ENCODE data around the gene NIN. TPM values are rescaled to one million over a fixed set of nuclear protein-coding genes. Genes with fewer than 3 reads are reported as not detected.

Gene NIN
- total RNA-seq, 1 experiment from 2014 or later, result 37.1 TPM

DNA sequence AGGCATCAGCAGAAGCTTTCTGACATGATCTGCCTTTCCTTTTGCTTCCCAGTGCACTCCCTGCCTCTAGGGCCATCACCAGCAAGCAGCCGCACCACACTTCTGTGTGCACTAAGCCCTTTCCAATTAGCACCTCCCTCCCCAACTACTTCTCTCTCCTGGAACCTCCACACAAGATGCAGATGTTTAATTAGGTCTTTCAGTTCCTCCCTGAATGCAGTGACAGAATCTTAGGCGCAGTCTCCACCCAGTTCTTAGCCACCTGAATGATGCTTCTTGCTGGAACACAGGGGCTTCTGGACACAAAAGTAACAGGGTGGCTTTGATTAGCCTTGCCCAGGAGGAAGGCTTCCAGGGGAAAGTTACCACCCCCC lies 32.9 kb downstream of the NIN start:
- Histone ChIP-seq H3K4me3 (ENCODE audit: low read depth in 2 of 2, low read length in 2 of 2) (no peak overlapping the region), H3K36me3 (ENCODE audit: control insufficient read depth, insufficient read depth, low read length) (no peaks in the 10 kb centered on the region), H3K27ac (ENCODE audit: low read length) (no peak overlapping the region), H3K27me3 (ENCODE audit: control insufficient read depth, insufficient read depth, low read length) (no peaks in the 10 kb centered on the region), H3K4me1 (ENCODE audit: control insufficient read depth, insufficient read depth, low read length) (no peaks in the 10 kb centered on the region), H3K9me3 (ENCODE audit: control insufficient read depth, insufficient read depth, low read depth, low read length) (no peaks in the 10 kb centered on the region)
- DNase-seq (ENCODE audit: low read depth, low spot score) (no peak), ATAC-seq (no peak)
- intact Hi-C loops (cut with micrococcal nuclease; ENCODE audit: unreplicated experiment) (no loop called here), in situ Hi-C loops (cut with HindIII; ENCODE audit: low pct_unique_long_range_greater_than_20kb, low sequenced_read_pairs) (no loop called here)
- TF ChIP-seq SIN3A (IDR thresholded peaks at IDR 0.05; ENCODE audit: borderline replicate concordance, insufficient read depth, low read depth, low read length), result no peak
- no peak for TF ChIP-seq CTCF (IDR thresholded peaks at IDR 0.05)
- TF ChIP-seq, protein P1, sequence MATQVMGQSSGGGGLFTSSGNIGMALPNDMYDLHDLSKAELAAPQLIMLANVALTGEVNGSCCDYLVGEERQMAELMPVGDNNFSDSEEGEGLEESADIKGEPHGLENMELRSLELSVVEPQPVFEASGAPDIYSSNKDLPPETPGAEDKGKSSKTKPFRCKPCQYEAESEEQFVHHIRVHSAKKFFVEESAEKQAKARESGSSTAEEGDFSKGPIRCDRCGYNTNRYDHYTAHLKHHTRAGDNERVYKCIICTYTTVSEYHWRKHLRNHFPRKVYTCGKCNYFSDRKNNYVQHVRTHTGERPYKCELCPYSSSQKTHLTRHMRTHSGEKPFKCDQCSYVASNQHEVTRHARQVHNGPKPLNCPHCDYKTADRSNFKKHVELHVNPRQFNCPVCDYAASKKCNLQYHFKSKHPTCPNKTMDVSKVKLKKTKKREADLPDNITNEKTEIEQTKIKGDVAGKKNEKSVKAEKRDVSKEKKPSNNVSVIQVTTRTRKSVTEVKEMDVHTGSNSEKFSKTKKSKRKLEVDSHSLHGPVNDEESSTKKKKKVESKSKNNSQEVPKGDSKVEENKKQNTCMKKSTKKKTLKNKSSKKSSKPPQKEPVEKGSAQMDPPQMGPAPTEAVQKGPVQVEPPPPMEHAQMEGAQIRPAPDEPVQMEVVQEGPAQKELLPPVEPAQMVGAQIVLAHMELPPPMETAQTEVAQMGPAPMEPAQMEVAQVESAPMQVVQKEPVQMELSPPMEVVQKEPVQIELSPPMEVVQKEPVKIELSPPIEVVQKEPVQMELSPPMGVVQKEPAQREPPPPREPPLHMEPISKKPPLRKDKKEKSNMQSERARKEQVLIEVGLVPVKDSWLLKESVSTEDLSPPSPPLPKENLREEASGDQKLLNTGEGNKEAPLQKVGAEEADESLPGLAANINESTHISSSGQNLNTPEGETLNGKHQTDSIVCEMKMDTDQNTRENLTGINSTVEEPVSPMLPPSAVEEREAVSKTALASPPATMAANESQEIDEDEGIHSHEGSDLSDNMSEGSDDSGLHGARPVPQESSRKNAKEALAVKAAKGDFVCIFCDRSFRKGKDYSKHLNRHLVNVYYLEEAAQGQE (IDR thresholded peaks at IDR 0.05; ENCODE audit: insufficient read depth in 1 of 2, low read depth in 2 of 2, low read length in 1 of 2), result no peak
- TF ChIP-seq POLR2AphosphoS5 (IDR thresholded peaks at IDR 0.05; ENCODE audit: low read depth, low read length), result no peak
- no peak for TF ChIP-seq TCF7L2 (IDR thresholded peaks at IDR 0.05; ENCODE audit: low read depth, low read length)
- CTCF ChIA-PET, result interaction anchor here (0.5 kb wide), 1 partner anchor 62 kb away, joined by 4 read pairs; no protein-coding TSS in a partner anchor
- BruUV-seq (replicated peaks), result no TSS peak
- POLR2A ChIA-PET, result no interaction called here

DNA sequence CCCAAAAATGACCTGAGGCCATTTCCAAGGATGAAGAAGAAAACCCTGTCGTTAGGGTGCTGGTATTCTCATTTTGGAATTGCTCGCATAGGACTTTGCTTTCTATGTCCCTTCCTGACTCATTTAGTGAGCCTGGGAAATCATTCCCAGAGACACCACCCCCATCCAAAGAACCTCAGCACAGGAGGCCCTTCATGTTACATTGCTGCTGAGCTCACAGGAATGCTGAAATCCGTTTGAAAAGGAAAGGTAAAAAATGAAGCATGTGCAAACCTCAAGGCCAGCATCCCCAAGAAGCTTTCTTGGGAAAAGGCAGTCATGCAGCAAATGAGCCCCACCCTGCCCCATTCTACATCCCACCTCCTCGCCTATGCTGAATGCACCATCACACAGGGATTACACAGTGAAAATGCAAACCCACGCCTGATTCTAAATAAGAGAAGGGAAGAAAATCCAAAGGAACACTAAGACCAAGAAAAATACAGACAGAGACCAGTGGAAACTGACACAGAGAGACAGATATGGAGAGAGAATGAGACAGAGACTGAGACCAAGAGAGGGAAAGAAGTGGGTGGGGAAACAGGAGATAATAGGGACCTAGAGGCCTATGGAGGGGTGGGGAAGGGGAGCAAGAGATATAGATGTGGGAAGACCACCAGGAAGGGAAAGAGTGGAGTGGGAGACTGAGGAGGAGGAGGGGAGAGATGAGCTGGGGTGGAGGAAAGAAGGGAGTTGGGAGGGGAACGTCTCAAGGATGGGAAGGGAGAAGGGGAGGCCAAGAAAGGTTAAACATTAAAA lies 33.5 kb downstream of the NIN start:
- CTCF ChIA-PET, result interaction anchor here (0.5 kb wide), 1 partner anchor 63 kb away, joined by 4 read pairs; no protein-coding TSS in a partner anchor
- no peak for DNase-seq (ENCODE audit: low read depth, low spot score)
- POLR2A ChIA-PET, result no interaction called here
- Histone ChIP-seq H3K4me1 (ENCODE audit: control insufficient read depth, insufficient read depth, low read length) (no peaks in the 10 kb centered on the region), H3K9me3 (ENCODE audit: control insufficient read depth, insufficient read depth, low read depth, low read length) (no peaks in the 10 kb centered on the region), H3K27ac (ENCODE audit: low read length) (no peak overlapping the region), H3K4me3 (ENCODE audit: low read depth in 2 of 2, low read length in 2 of 2) (no peak overlapping the region), H3K36me3 (ENCODE audit: control insufficient read depth, insufficient read depth, low read length) (no peaks in the 10 kb centered on the region), H3K27me3 (ENCODE audit: control insufficient read depth, insufficient read depth, low read length) (no peaks in the 10 kb centered on the region)
- BruUV-seq (replicated peaks), result no TSS peak
- in situ Hi-C loops (cut with HindIII; ENCODE audit: low pct_unique_long_range_greater_than_20kb, low sequenced_read_pairs) (no loop called here), intact Hi-C loops (cut with micrococcal nuclease; ENCODE audit: unreplicated experiment) (no loop called here)
- no peak for ATAC-seq
- TF ChIP-seq, protein P1 (IDR thresholded peaks at IDR 0.05; ENCODE audit: insufficient read depth in 1 of 2, low read depth in 2 of 2, low read length in 1 of 2), result no peak
- TF ChIP-seq TCF7L2 (IDR thresholded peaks at IDR 0.05; ENCODE audit: low read depth, low read length) (no peak), CTCF (IDR thresholded peaks at IDR 0.05) (no peak), POLR2AphosphoS5 (IDR thresholded peaks at IDR 0.05; ENCODE audit: low read depth, low read length) (no peak), SIN3A (IDR thresholded peaks at IDR 0.05; ENCODE audit: borderline replicate concordance, insufficient read depth, low read depth, low read length) (no peak)
